Activated naive CD4-positive, alpha-beta T cell treated with anti-CD3 and anti-CD28 coated beads, Interleukin-2, amount 10 ng/mL, durations not matched to agents 7 days and 5 days (primary cell): ENCODE data around the gene IFNE.

ENCODE experiments used
- CTCF ChIA-PET: fragments of 350-600 bp; sonication (Branson Sonifier 250); formaldehyde crosslinking; loops from one replicate; lab custom pipeline; 2021; ENCODE audit warnings: antibody characterized with exemption; lab: Charles Lee
- DNase-seq: peaks from one replicate; pipeline ENCODE4 v3.0.0-alpha.2; 2020
- H3K27ac Mint-ChIP-seq: one replicate; pipeline ENCODE4 v1.8.0; 2021; ENCODE audit warnings: mild to moderate bottlenecking, moderate library complexity, mixed read lengths
- H3K27me3 Mint-ChIP-seq: one replicate; pipeline ENCODE4 v1.8.0; 2021; ENCODE audit warnings: mild to moderate bottlenecking, mixed read lengths
- H3K36me3 Mint-ChIP-seq: one replicate; pipeline ENCODE4 v1.8.0; 2021; ENCODE audit warnings: mixed read lengths
- H3K4me1 Mint-ChIP-seq: one replicate; pipeline ENCODE4 v1.8.0; 2021; ENCODE audit warnings: mixed read lengths
- H3K4me3 Mint-ChIP-seq: one replicate; pipeline ENCODE4 v1.8.0; 2021; ENCODE audit warnings: mild to moderate bottlenecking, moderate library complexity, mixed read lengths
- H3K9me3 Mint-ChIP-seq: one replicate; pipeline ENCODE4 v1.8.0; 2021; ENCODE audit warnings: mixed read lengths

The IFNE gene, protein sequence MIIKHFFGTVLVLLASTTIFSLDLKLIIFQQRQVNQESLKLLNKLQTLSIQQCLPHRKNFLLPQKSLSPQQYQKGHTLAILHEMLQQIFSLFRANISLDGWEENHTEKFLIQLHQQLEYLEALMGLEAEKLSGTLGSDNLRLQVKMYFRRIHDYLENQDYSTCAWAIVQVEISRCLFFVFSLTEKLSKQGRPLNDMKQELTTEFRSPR

DNA sequence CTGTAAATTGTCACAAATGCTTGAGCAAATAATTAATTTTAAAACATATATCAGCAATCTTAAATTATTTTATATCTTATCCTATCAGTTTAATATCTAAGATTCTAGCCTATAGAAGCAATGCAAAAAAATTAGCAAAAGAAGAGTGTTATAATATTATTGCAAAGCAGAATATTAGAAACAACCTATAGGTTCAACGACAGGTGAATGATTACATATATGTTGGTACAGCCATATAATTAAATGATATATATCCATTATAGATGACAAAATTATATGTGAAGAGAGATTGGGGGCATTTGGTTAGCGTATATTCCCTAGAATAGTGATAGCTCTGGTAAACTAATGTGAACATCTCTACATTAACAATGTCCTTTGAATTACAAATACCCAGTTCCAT, at the start of gene IFNE:
IFNE (minus strand) TSS at position 101 of the 400 bp plus-strand sequence. CDS start 619 bp downstream, outside the sequence.
- CTCF ChIA-PET: no interaction called here
- H3K9me3 Mint-ChIP-seq: no peaks in the 10 kb centered on the region

DNA sequence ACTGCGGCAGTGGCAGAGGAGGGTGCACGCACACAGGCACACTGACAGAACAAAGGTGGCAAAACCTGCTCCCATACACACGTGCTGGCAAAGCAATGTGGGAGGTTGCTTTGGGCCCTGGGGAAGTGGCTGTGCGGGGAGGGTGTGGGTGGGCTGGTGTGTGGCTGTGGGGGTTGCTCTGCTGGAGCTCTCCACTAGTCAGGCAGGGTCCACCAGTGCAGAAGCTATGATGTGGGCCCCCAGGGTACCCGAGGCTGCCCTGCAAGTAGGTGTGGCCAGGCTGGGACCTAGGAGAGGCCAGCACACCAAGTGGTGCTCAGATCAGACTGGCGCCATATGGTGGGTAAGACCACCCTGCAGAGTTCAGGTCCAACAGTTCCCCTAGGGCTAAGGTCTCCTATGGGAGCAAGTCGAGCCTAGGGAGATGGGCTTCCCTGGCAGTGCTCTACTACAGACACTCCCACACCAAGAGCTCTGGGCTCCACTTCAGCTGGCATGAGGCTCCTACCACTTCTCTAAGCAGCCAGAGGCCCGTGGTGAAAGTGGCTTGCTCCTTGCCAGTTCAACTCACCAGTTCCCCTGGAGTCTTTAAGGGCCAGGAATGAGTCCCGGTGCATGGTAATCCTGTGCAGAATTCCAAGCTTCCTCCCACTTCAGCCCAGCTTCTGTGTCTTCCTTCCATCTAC, 46.2 kb upstream of the IFNE start:
- CTCF ChIA-PET: no interaction called here
- no peak for DNase-seq
- no peaks in the 10 kb centered on the region for H3K4me1 Mint-ChIP-seq

More for the DNA sequence above, at the start of gene IFNE:
- H3K4me1 Mint-ChIP-seq: no peaks in the 10 kb centered on the region
- no peak within 1 kb of the TSS for H3K27ac Mint-ChIP-seq
- no peaks in the 10 kb centered on the region for H3K27me3 Mint-ChIP-seq
- no peak for DNase-seq
- no peak within 1 kb of the TSS for H3K4me3 Mint-ChIP-seq
- H3K36me3 Mint-ChIP-seq: no peaks in the 10 kb centered on the region

DNA sequence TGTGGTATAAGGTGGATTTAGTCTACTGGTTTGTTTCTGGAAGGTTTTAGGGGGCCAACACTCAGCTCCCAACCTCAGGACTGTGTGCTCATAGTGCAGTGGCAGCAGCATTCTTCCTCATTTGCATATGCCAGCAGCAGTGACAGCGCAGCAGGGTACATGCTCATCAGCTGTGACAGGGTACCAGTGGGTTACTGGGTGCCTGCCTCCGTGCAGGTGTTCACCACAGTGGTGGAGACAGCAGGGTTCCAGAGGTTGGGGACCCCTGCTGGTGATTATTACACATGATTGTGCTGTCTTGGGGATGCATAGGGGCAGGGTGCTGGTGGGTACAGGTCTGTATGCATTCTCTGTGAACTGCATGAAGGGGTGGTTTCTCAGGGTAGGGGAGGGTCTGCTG, 45.5 kb upstream of the IFNE start:
- Mint-ChIP-seq H3K9me3 (no peaks in the 10 kb centered on the region), H3K27ac (no peak overlapping the region), H3K27me3 (no peaks in the 10 kb centered on the region), H3K4me3 (no peak overlapping the region), H3K4me1 (no peaks in the 10 kb centered on the region), H3K36me3 (no peaks in the 10 kb centered on the region)
- CTCF ChIA-PET: no interaction called here
- no peak for DNase-seq

More for the DNA sequence above, 46.2 kb upstream of the IFNE start:
- Mint-ChIP-seq H3K4me3 (no peak overlapping the region), H3K36me3 (no peaks in the 10 kb centered on the region), H3K27ac (no peak overlapping the region), H3K9me3 (no peaks in the 10 kb centered on the region), H3K27me3 (no peaks in the 10 kb centered on the region)

DNA sequence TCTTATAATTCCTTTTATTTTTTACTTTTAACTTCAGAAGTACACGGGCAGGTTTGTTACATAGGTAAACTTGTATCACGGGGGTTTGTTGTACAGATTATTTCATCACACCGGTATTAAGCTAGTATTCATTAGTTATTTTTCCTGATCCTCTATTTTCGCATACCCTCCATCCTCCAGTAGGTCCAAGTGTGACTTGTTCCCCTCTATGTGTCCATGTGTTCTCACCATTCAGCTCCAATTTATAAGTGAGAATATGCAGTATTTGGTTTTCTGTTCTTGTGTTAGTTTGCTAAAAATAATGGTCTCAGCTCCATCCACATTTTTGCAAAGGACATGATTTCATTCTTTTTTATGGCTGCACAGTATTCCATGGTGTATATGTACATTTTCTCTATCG, 43.1 kb upstream of the IFNE start:
- H3K4me3 Mint-ChIP-seq: no peak overlapping the region
- no peak overlapping the region for H3K27ac Mint-ChIP-seq
- no peaks in the 10 kb centered on the region for H3K27me3 Mint-ChIP-seq
- H3K4me1 Mint-ChIP-seq: no peaks in the 10 kb centered on the region
- no peaks in the 10 kb centered on the region for H3K36me3 Mint-ChIP-seq
- CTCF ChIA-PET: no interaction called here
- DNase-seq: no peak
- H3K9me3 Mint-ChIP-seq: no peaks in the 10 kb centered on the region

DNA sequence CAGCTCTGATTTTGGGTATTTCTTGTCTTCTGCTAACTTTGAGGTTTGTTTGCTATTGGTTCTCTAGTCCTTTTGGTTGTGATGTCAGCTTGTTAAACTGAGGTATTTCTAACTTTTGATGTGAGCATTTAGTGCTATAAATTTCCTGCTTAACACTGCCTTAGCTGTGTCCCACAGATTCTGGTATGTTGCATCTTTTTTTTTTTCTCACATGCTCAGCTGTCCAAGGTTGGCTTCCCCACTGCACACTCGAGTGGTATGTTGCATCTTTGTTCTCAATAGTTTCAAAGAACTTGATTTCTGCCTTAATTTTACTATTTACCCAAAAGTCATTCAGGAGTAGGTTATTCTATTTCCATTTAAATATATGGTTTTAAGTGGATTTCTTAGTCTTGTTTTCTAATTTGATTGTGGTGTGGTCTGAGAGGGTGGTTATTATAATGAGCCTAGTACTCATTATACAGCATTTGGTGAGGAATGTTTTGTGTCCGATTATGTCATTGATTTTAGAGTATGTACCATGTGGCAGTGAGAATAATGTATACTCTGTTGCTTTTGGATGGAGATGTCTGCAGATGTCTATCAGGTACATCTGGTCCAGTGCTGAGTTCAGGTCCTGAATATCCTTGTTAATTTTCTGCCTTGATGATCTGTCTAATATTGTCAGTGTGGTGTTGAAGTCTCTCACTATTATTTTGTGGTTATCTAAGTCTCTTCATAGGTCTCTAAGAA, 42.2 kb upstream of the IFNE start:
- Mint-ChIP-seq H3K9me3 (no peaks in the 10 kb centered on the region), H3K36me3 (no peaks in the 10 kb centered on the region), H3K4me3 (no peak overlapping the region), H3K27ac (no peak overlapping the region), H3K27me3 (no peaks in the 10 kb centered on the region), H3K4me1 (no peaks in the 10 kb centered on the region)
- CTCF ChIA-PET: no interaction called here
- DNase-seq: no peak

DNA sequence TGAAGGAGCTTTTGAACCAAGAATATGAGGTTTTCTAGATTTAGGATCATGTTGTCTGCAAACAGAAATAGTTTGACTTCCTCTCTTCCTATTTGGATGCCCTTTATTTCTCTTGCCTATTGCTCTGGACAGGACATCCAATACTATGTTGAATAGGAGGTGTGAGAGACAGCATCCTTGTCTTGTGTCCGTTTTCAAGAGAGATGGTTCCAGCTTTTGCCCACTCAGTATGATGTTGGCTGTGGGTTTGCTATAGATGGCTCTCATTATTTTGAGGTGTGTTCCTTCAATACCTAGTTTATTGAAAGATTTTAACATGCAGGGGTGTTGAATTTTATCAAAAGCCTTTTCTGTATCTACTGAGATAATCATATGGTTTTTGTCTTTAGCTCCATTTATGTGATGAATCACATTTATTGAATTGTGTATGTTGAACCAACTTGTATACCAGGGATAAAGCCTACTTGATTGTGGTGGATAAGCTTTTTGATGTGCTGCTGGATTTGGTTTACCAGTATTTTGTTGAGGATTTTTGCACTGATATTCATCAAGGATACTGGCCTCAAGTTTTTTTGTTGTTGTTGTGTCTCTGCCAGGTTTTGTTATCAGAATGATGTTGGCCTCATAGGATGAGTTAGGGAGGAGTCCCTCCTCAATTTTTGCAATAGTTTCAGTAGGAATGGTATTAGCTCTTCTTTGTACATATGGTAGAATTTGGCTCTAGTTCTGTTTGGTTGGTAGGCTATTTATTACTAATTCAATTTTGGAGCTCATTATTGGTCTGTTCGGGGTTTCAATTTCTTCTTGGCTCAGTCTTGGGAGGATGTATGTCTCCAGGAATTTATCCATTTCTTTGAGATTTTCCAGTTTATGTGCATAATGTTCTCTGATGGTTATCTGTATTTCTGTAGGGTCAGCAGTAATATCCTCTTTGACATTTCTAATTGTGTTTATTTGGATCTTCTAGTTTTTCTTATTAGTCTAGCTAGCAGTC, 41.2 kb upstream of the IFNE start:
- H3K4me3 Mint-ChIP-seq: no peak overlapping the region
- no peaks in the 10 kb centered on the region for H3K9me3 Mint-ChIP-seq
- no peaks in the 10 kb centered on the region for H3K4me1 Mint-ChIP-seq
- no peak overlapping the region for H3K27ac Mint-ChIP-seq
- no peak for DNase-seq
- CTCF ChIA-PET: interaction anchor here (1.4 kb wide), 1 partner anchor 197 kb away, joined by 3 read pairs; no protein-coding TSS in a partner anchor
- H3K36me3 Mint-ChIP-seq: no peaks in the 10 kb centered on the region
- no peaks in the 10 kb centered on the region for H3K27me3 Mint-ChIP-seq

DNA sequence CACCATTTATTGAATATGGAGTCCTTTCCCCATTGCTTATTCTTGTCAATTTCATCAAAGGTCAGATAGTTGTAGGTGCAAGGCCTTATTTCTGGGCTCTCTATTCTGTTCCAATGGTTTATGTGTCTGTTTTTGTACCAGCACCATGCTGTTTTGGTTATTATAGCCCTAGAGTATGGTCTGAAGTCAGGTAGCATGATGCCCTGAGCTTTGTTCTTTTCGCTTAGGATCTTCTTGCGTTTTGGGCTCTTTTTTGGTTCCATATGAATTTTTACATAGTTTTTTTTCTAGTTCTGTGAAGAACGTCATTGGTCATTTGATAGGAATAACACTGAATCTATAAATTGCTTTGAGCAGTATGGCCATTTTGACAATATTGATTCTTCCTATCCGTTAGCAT, 40.2 kb upstream of the IFNE start:
- H3K4me1 Mint-ChIP-seq: no peaks in the 10 kb centered on the region
- CTCF ChIA-PET: interaction anchor here (1.4 kb wide), 1 partner anchor 196 kb away, joined by 3 read pairs; no protein-coding TSS in a partner anchor
- H3K36me3 Mint-ChIP-seq: no peaks in the 10 kb centered on the region
- H3K4me3 Mint-ChIP-seq: no peak overlapping the region
- H3K9me3 Mint-ChIP-seq: no peaks in the 10 kb centered on the region
- no peaks in the 10 kb centered on the region for H3K27me3 Mint-ChIP-seq
- H3K27ac Mint-ChIP-seq: no peak overlapping the region
- no peak for DNase-seq

DNA sequence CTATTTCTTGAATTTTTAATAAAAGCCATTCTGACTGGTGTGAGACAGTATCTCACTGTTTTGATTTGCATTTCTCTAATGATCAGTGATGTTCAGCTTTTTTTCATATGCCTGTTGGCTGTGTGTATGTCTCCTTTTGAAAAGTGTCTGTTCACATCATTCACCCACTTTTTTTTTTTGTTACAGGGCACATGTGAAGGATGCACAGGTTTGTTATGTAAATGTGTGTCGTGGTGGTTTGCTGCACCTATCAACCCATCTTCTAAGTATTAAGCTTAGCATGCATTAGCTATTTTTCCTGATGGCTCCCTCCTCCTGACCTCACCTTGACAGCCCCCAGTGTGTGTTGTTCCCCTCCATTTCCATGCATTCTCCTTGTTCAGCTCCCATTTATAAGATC, 39.3 kb upstream of the IFNE start:
- Mint-ChIP-seq H3K27me3 (no peaks in the 10 kb centered on the region), H3K4me3 (no peak overlapping the region), H3K27ac (no peak overlapping the region), H3K9me3 (no peaks in the 10 kb centered on the region), H3K36me3 (no peaks in the 10 kb centered on the region), H3K4me1 (no peaks in the 10 kb centered on the region)
- DNase-seq: no peak
- CTCF ChIA-PET: no interaction called here

DNA sequence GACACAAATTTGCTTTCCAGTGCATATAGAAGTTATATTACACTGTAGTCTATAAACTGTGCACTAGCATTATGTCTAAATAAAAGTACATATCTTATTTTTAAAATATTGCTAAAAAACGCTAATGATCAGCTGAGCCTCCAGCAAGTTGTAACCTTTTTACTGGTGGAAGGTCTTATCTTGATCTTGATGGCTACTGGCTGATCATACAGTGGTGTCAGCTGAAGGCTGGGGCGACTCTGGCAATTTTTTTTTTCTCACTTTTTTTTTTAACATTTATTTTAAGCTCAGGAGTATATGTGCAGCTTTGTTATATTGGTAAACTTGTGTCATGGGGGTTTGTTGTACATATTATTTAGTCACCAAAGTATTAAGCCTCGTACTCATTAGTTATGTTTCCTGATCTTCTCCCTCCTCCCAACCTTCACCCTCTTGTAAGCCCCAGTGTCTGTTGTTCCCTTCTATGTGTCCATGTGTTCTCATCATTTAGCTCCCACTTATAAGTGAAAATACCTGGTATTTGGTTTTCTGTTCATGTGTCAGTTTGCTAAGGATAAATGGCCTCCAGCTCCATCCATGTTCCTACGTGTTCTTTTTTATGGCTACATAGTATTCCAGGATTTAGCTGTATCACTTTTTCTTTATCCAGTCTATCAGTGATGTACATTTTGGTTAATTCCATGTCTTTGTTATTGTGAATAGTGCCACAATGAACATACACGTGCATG, 38.6 kb upstream of the IFNE start:
- CTCF ChIA-PET: interaction anchor here (0.7 kb wide), 1 partner anchor 11 kb away, joined by 3 read pairs; no protein-coding TSS in a partner anchor
- H3K27ac Mint-ChIP-seq: no peak overlapping the region
- no peaks in the 10 kb centered on the region for H3K9me3 Mint-ChIP-seq
- DNase-seq: no peak
- no peaks in the 10 kb centered on the region for H3K27me3 Mint-ChIP-seq
- no peaks in the 10 kb centered on the region for H3K4me1 Mint-ChIP-seq
- H3K4me3 Mint-ChIP-seq: no peak overlapping the region
- no peaks in the 10 kb centered on the region for H3K36me3 Mint-ChIP-seq

DNA sequence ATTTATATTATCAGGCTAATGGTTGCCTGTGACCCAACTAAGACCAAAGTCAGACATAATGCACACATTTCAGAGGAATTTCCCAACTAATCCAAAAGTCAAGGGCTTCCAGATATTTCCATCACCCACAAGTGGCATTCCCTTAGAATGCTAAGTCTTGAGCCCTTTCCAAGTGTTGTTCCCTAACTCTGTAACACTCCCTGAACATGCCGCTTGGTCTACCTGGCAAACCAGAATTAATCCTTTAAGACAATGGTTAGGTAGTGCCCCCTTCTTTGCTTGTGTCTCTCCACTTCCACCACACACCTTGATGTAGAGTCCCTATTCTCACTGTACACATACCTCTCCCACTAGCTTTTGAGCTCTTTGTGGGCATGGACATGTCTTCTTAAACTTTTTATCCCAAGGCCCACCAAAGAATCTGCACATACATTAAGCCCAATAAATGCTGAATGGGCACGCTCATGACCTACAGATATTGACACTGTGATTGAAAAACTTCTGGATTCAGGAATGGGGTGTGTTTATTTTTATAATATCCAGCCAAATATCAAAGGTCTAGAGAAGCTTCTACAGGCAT, 37.8 kb upstream of the IFNE start:
- Mint-ChIP-seq H3K9me3 (no peaks in the 10 kb centered on the region), H3K27ac (no peak overlapping the region)
- CTCF ChIA-PET: no interaction called here

DNA sequence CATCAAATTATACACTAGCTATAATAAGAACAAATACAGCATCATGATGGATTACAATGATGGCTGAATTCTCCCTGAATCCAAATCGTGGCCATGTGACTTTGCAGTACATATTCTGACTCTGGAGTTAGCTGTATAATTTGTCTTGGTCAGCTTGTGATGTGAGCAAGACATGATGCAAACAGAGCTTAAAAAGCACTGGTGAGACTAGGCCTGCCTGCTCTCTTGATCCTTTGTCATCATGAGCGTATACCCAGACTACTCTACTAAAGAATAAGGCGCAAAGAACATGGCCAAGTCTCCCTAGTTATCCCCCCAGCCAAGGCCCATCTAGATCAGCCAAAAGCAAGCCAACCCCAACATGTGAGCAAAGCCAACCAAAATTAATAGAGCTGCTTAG, 34.7 kb upstream of the IFNE start:
- CTCF ChIA-PET: no interaction called here
- no peaks in the 10 kb centered on the region for H3K27me3 Mint-ChIP-seq
- no peaks in the 10 kb centered on the region for H3K36me3 Mint-ChIP-seq
- no peak overlapping the region for H3K27ac Mint-ChIP-seq
- no peak overlapping the region for H3K4me3 Mint-ChIP-seq
- DNase-seq: no peak
- no peaks in the 10 kb centered on the region for H3K9me3 Mint-ChIP-seq
- no peaks in the 10 kb centered on the region for H3K4me1 Mint-ChIP-seq

More for the DNA sequence above, 37.8 kb upstream of the IFNE start:
- no peak overlapping the region for H3K4me3 Mint-ChIP-seq
- no peaks in the 10 kb centered on the region for H3K36me3 Mint-ChIP-seq
- H3K4me1 Mint-ChIP-seq: no peaks in the 10 kb centered on the region
- no peak for DNase-seq
- no peaks in the 10 kb centered on the region for H3K27me3 Mint-ChIP-seq

DNA sequence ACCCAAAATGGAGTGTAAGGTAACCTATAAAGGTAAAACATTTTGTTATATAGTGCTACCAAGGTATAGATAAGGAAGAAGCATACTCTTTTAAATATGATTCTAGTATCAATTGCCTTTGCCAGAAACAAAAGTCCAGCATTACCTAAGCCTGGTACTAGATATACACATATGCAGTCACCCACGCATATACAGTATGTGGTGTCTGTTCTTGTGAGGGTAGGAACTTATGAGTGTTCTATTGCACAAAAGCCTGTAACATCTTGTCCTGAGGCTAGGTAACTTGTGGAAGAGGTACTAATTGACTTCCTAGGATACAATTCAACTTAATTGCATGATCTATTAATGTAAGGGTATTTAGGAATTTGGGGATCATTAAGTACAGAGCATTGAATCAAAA, 31.3 kb upstream of the IFNE start:
- no peaks in the 10 kb centered on the region for H3K27me3 Mint-ChIP-seq
- CTCF ChIA-PET: no interaction called here

DNA sequence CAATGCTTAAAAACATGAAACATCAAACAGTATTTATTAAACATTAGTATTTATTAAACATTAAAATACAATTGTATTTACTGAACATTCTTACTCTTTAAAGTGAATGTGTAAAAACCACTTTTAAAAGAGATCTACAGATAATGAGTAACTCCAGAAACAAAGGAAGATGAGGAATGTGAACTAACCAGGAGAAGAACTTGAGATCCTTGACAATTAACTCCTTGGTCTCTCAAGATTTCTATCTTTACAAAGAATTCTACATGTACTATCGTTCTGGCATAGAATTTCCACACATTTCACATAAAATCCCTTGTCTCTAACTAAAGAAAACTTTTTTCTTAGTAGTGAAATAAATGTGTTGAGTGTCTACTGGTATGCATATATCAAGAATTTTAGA, 28.7 kb upstream of the IFNE start:
- Mint-ChIP-seq H3K4me3 (no peak overlapping the region), H3K27ac (no peak overlapping the region), H3K36me3 (no peaks in the 10 kb centered on the region), H3K9me3 (no peaks in the 10 kb centered on the region), H3K4me1 (peaks cover 5% of the 10 kb centered on the region), H3K27me3 (no peaks in the 10 kb centered on the region)
- DNase-seq: no peak
- CTCF ChIA-PET: no interaction called here

More for the DNA sequence above, 31.3 kb upstream of the IFNE start:
- no peak overlapping the region for H3K4me3 Mint-ChIP-seq
- no peaks in the 10 kb centered on the region for H3K9me3 Mint-ChIP-seq
- no peaks in the 10 kb centered on the region for H3K36me3 Mint-ChIP-seq
- H3K27ac Mint-ChIP-seq: no peak overlapping the region
- DNase-seq: no peak
- no peaks in the 10 kb centered on the region for H3K4me1 Mint-ChIP-seq
